WTC11 (cell line): ENCODE data around the gene VPS35L.

Experiments
- ATF3 ChIP-seq: sonication (generic); formaldehyde crosslinking; conservative IDR thresholded peaks from 2 replicates; pipeline ENCODE4 v1.8.1; 2022; ENCODE audit warnings: mild to moderate bottlenecking, missing genetic modification reagents
- CTCF ChIP-seq: fragments of 200-600 bp; IDR thresholded peaks from 2 replicates; pipeline ENCODE4 v1.8.0; 2022; ENCODE audit warnings: antibody characterized with exemption
- TF ChIP-seq, protein P1 (sequence below): sonication (generic); formaldehyde crosslinking; IDR thresholded peaks from 2 replicates; pipeline ENCODE4 v1.8.1; 2022; ENCODE audit warnings: missing genetic modification reagents, borderline replicate concordance
- TF ChIP-seq, protein P2 (sequence below): sonication (generic); formaldehyde crosslinking; IDR thresholded peaks from 2 replicates; pipeline ENCODE4 v1.8.1; 2022; ENCODE audit warnings: low read depth, mild to moderate bottlenecking, moderate library complexity, missing genetic modification reagents, borderline replicate concordance

DNA sequence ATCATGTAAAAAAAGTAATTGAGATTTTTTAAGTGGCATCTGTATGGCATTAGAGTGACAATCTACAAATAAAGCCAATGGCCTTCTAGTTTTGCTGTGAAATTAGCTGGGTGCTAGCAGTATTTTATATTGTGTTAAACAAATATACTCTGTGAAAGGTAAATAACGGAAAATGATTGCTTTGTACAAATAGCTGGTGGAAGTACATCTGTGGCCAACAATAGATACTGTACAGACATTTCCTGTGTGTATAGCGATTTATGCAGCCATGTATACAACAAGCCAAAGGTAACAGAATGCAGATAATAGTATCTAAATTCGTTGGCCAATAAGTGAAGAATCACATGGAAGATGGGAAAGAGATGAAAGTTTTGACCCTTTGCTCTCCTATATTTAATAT lies 189.2 kb downstream of the VPS35L start:
- TF ChIP-seq, protein P1, sequence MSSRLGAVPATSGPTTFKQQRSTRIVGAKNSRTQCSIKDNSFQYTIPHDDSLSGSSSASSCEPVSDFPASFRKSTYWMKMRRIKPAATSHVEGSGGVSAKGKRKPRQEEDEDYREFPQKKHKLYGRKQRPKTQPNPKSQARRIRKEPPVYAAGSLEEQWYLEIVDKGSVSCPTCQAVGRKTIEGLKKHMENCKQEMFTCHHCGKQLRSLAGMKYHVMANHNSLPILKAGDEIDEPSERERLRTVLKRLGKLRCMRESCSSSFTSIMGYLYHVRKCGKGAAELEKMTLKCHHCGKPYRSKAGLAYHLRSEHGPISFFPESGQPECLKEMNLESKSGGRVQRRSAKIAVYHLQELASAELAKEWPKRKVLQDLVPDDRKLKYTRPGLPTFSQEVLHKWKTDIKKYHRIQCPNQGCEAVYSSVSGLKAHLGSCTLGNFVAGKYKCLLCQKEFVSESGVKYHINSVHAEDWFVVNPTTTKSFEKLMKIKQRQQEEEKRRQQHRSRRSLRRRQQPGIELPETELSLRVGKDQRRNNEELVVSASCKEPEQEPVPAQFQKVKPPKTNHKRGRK (CRISPR knock-in tag), result no peak
- no peak for TF ChIP-seq ATF3 (CRISPR knock-in tag)
- no peak for TF ChIP-seq CTCF
- TF ChIP-seq, protein P2, sequence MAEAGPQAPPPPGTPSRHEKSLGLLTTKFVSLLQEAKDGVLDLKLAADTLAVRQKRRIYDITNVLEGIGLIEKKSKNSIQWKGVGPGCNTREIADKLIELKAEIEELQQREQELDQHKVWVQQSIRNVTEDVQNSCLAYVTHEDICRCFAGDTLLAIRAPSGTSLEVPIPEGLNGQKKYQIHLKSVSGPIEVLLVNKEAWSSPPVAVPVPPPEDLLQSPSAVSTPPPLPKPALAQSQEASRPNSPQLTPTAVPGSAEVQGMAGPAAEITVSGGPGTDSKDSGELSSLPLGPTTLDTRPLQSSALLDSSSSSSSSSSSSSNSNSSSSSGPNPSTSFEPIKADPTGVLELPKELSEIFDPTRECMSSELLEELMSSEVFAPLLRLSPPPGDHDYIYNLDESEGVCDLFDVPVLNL, result no peak
